Measurements from ENCODE around the gene ATP8B2. TPM values are rescaled to one million over a fixed set of nuclear protein-coding genes. Genes with fewer than 3 reads are reported as not detected.
A peak's percentile ranks its signal among the peaks of the same experiment; 100 is the strongest.

Gene ATP8B2
- total and polyA plus RNA-seq, 3 experiments from 2014 or later = 69.9 to 72.8 (median 71.7) TPM

DNA sequence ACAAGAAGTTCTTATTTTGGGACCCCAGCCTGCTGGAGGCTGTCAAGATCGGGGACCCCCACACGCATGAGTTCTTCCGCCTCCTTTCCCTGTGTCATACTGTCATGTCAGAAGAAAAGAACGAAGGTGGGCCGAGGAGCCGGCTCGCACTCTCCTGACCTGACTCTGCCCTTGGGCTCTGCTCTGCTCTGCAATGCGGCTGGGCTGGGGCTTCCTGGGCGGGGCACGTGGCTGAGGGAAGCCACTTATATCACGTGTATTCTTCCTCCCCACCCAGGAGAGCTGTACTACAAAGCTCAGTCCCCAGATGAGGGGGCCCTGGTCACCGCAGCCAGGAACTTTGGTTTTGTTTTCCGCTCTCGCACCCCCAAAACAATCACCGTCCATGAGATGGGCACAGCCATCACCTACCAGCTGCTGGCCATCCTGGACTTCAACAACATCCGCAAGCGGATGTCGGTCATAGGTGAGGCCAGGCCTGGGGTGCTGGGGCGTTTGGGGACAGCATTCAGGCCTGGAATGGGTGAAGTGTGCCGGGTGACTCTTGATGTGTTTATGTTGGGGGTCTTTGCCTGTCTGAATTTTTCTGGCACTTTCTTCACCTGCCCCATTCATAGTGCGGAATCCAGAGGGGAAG, 17.6 kb downstream of the ATP8B2 start:
- H3K4me1 ChIP-seq (ENCODE audit: insufficient read depth, low read length) = peaks cover 94% of the 10 kb centered on the region
- peak overlapping the region; percentile 73 for H3K4me3 ChIP-seq (ENCODE audit: low read length)
- H3K4me1 Mint-ChIP-seq = peaks cover 88 to 95% (median 93%) of the 10 kb centered on the region in 3 donors
- peaks cover 0 to 3% of the 10 kb centered on the region in 2 donors for H3K27me3 Mint-ChIP-seq
- ChIA-PET CTCF (interaction anchor here (0.9 to 26.4 kb wide), 8 partner anchors 8 to 143 kb away, joined by 3 to 591 read pairs (median 6); partner anchors contain the start of genes AQP10, ATP8B2 and HAX1), POLR2A (interaction anchor here (0.5 to 2.5 kb wide), 9 partner anchors 8 to 71 kb away, joined by 3 to 22 read pairs (median 7); no protein-coding TSS in a partner anchor)
- no peaks in the 10 kb centered on the region for H3K9me3 ChIP-seq (ENCODE audit: low read length)
- H3K9me3 Mint-ChIP-seq = no peaks in the 10 kb centered on the region
- peak overlapping the region; percentile 86 to 92 (median 89) for H3K4me3 Mint-ChIP-seq
- H3K36me3 ChIP-seq (ENCODE audit: insufficient read depth, low read length) = peaks cover 63% of the 10 kb centered on the region
- H3K36me3 Mint-ChIP-seq = peaks cover 39 to 91% (median 39%) of the 10 kb centered on the region in 3 donors
- H3K27ac ChIP-seq (ENCODE audit: low read depth, low read length) = peak overlapping the region; percentile 59
- H3K27ac Mint-ChIP-seq = peak overlapping the region; percentile 92 to 99 (median 96)
- DNase-seq = peak; percentile 69 to 87 (median 79)
- H3K27me3 ChIP-seq (ENCODE audit: insufficient read depth, low read length, poor library complexity, severe bottlenecking) = no peaks in the 10 kb centered on the region

- Mint-ChIP-seq H3K27ac (peak overlapping the region; percentile 79 to 95 (median 92)), H3K36me3 (peaks cover 32 to 91% (median 42%) of the 10 kb centered on the region in 3 donors), H3K27me3 (peaks cover 0 to 3% of the 10 kb centered on the region in 2 donors), H3K4me3 (peak overlapping the region; percentile 88 to 97 (median 89)), H3K4me1 (peaks cover 75 to 91% (median 87%) of the 10 kb centered on the region in 3 donors), H3K9me3 (no peaks in the 10 kb centered on the region)
- DNase-seq = peak; percentile 67 to 87 (median 72)
- ChIA-PET CTCF (interaction anchor here (0.9 to 26.4 kb wide), 12 partner anchors 10 to 146 kb away, joined by 3 to 591 read pairs (median 3); partner anchors contain the start of genes AQP10, ATP8B2 and HAX1), POLR2A (interaction anchor here (1.0 to 1.2 kb wide), 3 partner anchors 11 to 19 kb away, joined by 3 to 7 read pairs (median 4); no protein-coding TSS in a partner anchor)
- H3K27ac ChIP-seq (ENCODE audit: low read depth, low read length) = no peak overlapping the region
- H3K36me3 ChIP-seq (ENCODE audit: insufficient read depth, low read length) = peaks cover 67% of the 10 kb centered on the region
- H3K4me3 ChIP-seq (ENCODE audit: low read length) = peak overlapping the region; percentile 73
- H3K4me1 ChIP-seq (ENCODE audit: insufficient read depth, low read length) = peaks cover 77% of the 10 kb centered on the region
- no peaks in the 10 kb centered on the region for H3K9me3 ChIP-seq (ENCODE audit: low read length)
- H3K27me3 ChIP-seq (ENCODE audit: insufficient read depth, low read length, poor library complexity, severe bottlenecking) = no peaks in the 10 kb centered on the region
Observed at GRCh38 chr1:154344977-154345837, 19.9 kb downstream of the ATP8B2 start.

DNA sequence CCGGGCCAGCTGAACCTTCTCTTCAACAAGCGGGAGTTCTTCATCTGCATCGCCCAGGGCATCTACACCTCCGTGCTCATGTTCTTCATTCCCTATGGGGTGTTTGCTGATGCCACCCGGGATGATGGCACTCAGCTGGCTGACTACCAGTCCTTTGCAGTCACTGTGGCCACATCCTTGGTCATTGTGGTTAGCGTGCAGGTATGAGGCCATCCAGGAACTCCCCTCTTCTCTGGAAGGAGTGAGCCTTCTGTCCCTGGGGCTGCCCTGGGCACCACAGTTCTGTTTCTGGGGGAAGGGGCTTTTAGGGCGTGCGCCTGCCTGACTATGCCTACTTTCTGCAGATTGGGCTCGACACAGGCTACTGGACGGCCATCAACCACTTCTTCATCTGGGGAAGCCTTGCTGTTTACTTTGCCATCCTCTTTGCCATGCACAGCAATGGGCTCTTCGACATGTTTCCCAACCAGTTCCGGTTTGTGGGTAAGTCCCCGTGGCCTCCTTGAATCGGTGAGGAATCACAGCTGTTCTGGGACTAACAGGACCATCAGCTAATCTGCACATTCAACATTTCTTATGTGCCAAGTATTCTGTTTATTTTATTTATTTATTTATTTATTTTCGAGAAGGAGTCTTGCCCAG, 21.1 kb downstream of the ATP8B2 start:
- peaks cover 65% of the 10 kb centered on the region for H3K4me1 ChIP-seq (ENCODE audit: insufficient read depth, low read length)
- H3K27me3 Mint-ChIP-seq = peaks cover 0 to 3% of the 10 kb centered on the region in 2 donors
- peaks cover 25 to 79% (median 35%) of the 10 kb centered on the region in 3 donors for H3K36me3 Mint-ChIP-seq
- ChIA-PET POLR2A (no interaction called here), CTCF (interaction anchor here (1.0 to 26.4 kb wide), 5 partner anchors 8 to 69 kb away, joined by 3 to 591 read pairs (median 3); partner anchors contain the start of genes AQP10 and ATP8B2)
- H3K27ac Mint-ChIP-seq = peak overlapping the region in 1 of 8 donors; percentile 57
- H3K9me3 ChIP-seq (ENCODE audit: low read length) = no peaks in the 10 kb centered on the region
- no peak for DNase-seq
- peaks cover 55% of the 10 kb centered on the region for H3K36me3 ChIP-seq (ENCODE audit: insufficient read depth, low read length)
- no peaks in the 10 kb centered on the region for H3K9me3 Mint-ChIP-seq
- H3K4me3 Mint-ChIP-seq = peak overlapping the region in 1 of 7 donors; percentile 29
- H3K4me3 ChIP-seq (ENCODE audit: low read length) = no peak overlapping the region
- no peaks in the 10 kb centered on the region for H3K27me3 ChIP-seq (ENCODE audit: insufficient read depth, low read length, poor library complexity, severe bottlenecking)
- H3K4me1 Mint-ChIP-seq = peaks cover 67 to 87% (median 80%) of the 10 kb centered on the region in 3 donors
- H3K27ac ChIP-seq (ENCODE audit: low read depth, low read length) = no peak overlapping the region

DNA sequence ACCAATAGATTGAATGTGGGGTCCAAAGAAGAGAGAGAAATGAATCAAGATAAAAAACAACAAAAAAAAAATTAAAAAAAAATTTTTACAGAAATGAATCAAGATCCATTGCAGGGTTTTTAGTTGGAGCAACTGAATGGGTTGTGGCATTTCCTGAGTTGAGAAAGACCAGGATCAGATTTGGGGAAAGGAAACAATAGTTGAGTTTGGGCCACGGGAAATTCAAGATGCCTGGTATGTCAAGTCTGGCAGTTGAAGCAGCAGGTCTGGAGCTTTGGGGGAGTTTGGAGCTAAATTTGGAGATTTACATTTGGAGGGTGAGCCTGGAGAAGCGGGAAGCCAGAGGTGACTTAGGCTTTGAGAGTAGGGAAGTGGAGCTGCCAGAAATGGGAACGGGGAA, 22.6 kb downstream of the ATP8B2 start:
- no peaks in the 10 kb centered on the region for H3K9me3 Mint-ChIP-seq
- peaks cover 0 to 3% of the 10 kb centered on the region in 2 donors for H3K27me3 Mint-ChIP-seq
- H3K4me3 ChIP-seq (ENCODE audit: low read length) = no peak overlapping the region
- CTCF ChIA-PET = interaction anchor here (1.5 to 26.4 kb wide), 2 partner anchors 18 to 56 kb away, joined by 3 to 591 read pairs; partner anchors contain the start of genes AQP10 and ATP8B2
- H3K36me3 Mint-ChIP-seq = peaks cover 19 to 68% (median 29%) of the 10 kb centered on the region in 3 donors
- H3K27ac ChIP-seq (ENCODE audit: low read depth, low read length) = no peak overlapping the region
- peaks cover 61 to 87% (median 75%) of the 10 kb centered on the region in 3 donors for H3K4me1 Mint-ChIP-seq
- peak overlapping the region in 5 of 8 donors; percentile 5 to 93 (median 39) for H3K27ac Mint-ChIP-seq
- POLR2A ChIA-PET = interaction anchor here (0.9 kb wide), 1 partner anchor 12 kb away, joined by 9 read pairs; no protein-coding TSS in a partner anchor
- DNase-seq = no peak
- peaks cover 51% of the 10 kb centered on the region for H3K36me3 ChIP-seq (ENCODE audit: insufficient read depth, low read length)
- no peaks in the 10 kb centered on the region for H3K9me3 ChIP-seq (ENCODE audit: low read length)
- H3K4me3 Mint-ChIP-seq = peak overlapping the region in 3 of 7 donors; percentile 13 to 78 (median 23)
- no peaks in the 10 kb centered on the region for H3K27me3 ChIP-seq (ENCODE audit: insufficient read depth, low read length, poor library complexity, severe bottlenecking)
- peaks cover 62% of the 10 kb centered on the region for H3K4me1 ChIP-seq (ENCODE audit: insufficient read depth, low read length)

DNA sequence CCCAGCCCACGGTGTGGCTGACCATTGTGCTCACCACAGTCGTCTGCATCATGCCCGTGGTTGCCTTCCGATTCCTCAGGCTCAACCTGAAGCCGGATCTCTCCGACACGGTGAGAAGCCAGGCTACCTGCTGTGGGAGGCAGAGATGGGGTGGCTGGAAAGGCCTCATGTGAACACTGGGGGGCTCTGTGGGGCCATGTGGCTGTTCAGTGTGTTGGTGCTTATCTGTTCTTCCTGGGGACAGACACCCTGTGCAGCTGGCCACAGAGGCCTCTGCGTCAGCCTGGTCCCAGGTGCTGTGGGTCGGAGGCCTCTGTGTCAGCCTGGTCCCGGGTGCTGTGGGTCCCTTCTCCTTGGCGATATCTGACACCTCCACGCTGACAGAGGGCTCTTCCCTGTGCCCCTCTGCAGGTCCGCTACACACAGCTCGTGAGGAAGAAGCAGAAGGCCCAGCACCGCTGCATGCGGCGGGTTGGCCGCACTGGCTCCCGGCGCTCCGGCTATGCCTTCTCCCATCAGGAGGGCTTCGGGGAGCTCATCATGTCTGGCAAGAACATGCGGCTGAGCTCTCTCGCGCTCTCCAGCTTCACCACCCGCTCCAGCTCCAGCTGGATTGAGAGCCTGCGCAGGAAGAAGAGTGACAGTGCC, 23.2 kb downstream of the ATP8B2 start:
- H3K27me3 ChIP-seq (ENCODE audit: insufficient read depth, low read length, poor library complexity, severe bottlenecking) = no peaks in the 10 kb centered on the region
- Mint-ChIP-seq H3K4me3 (peak overlapping the region in 1 of 7 donors; percentile 78), H3K27ac (peak overlapping the region in 1 of 8 donors; percentile 93), H3K4me1 (peaks cover 61 to 87% (median 75%) of the 10 kb centered on the region in 3 donors), H3K27me3 (peaks cover 0 to 3% of the 10 kb centered on the region in 2 donors), H3K9me3 (no peaks in the 10 kb centered on the region), H3K36me3 (peaks cover 16 to 62% (median 24%) of the 10 kb centered on the region in 3 donors)
- peaks cover 61% of the 10 kb centered on the region for H3K4me1 ChIP-seq (ENCODE audit: insufficient read depth, low read length)
- H3K4me3 ChIP-seq (ENCODE audit: low read length) = no peak overlapping the region
- peaks cover 51% of the 10 kb centered on the region for H3K36me3 ChIP-seq (ENCODE audit: insufficient read depth, low read length)
- DNase-seq = no peak
- ChIA-PET CTCF (interaction anchor here (26.4 kb wide), 1 partner anchor 19 kb away, joined by 591 read pairs; the partner anchor contains the start of genes AQP10 and ATP8B2), POLR2A (no interaction called here)
- no peaks in the 10 kb centered on the region for H3K9me3 ChIP-seq (ENCODE audit: low read length)
- H3K27ac ChIP-seq (ENCODE audit: low read depth, low read length) = no peak overlapping the region

DNA sequence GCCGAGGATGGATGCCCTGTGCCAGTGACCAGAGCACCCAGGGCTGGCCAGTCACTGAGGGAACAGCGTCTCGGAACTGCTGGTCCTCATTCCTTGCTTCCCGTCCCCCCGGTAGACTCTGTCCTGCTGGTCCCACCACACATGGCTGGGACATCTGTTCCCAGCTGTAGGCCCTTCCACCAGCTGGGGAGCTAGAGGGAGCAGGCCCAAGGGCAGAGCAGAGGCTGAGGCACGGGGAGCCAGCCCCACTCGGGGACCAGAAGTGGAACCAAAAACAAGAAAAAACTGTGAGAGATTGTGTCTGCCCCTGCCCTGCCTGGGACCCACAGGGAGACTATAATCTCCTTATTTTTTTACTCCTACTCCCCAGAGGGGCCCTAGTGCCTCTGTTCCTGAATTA, 23.8 kb downstream of the ATP8B2 start:
- ChIA-PET CTCF (interaction anchor here (1.1 to 26.4 kb wide), 2 partner anchors 20 to 145 kb away, joined by 3 to 591 read pairs; partner anchors contain the start of genes AQP10 and ATP8B2), POLR2A (no interaction called here)
- Histone ChIP-seq H3K36me3 (ENCODE audit: insufficient read depth, low read length) (peaks cover 45% of the 10 kb centered on the region), H3K4me1 (ENCODE audit: insufficient read depth, low read length) (peaks cover 60% of the 10 kb centered on the region), H3K27me3 (ENCODE audit: insufficient read depth, low read length, poor library complexity, severe bottlenecking) (no peaks in the 10 kb centered on the region), H3K4me3 (ENCODE audit: low read length) (no peak overlapping the region), H3K9me3 (ENCODE audit: low read length) (no peaks in the 10 kb centered on the region), H3K27ac (ENCODE audit: low read depth, low read length) (no peak overlapping the region)
- peaks cover 16 to 56% (median 21%) of the 10 kb centered on the region in 3 donors for H3K36me3 Mint-ChIP-seq
- peaks cover 61 to 87% (median 75%) of the 10 kb centered on the region in 3 donors for H3K4me1 Mint-ChIP-seq
- peak overlapping the region in 4 of 8 donors; percentile 3 to 48 (median 26) for H3K27ac Mint-ChIP-seq
- peak overlapping the region in 1 of 7 donors; percentile 2 for H3K4me3 Mint-ChIP-seq
- no peak for DNase-seq
- no peaks in the 10 kb centered on the region for H3K9me3 Mint-ChIP-seq
- H3K27me3 Mint-ChIP-seq = peaks cover 0 to 3% of the 10 kb centered on the region in 2 donors

All from CD8-positive, alpha-beta memory T cell (primary cell).